T-cell (primary cell): ENCODE data around the gene PRR16. TPM values are rescaled to one million over a fixed set of nuclear protein-coding genes. Genes with fewer than 3 reads are reported as not detected.

Experiments used
- ATAC-seq, 4 experiments: fragments of 200-7000 bp in 3 of 4; fragments of 150-1000 bp in 1 of 4; cut with Tn5 transposase; replicated peaks in 1 of 4; 1 replicate in 3 of 4; 2 replicates in 1 of 4; pipeline ENCODE4 v1.10.0; 2021; ENCODE audit warnings: moderate library complexity in 3 of 4, mild to moderate bottlenecking in 2 of 4, moderate number of reproducible peaks in 1 of 4
- CTCF ChIA-PET, 2 donors: fragments of 300-600 bp; sonication (Branson Sonifier 250); formaldehyde crosslinking; loops; one replicate each; lab custom pipeline; 2022; ENCODE audit warnings: antibody characterized with exemption in 2 of 2; lab: Charles Lee
- POLR2A ChIA-PET, 2 donors: fragments of 300-600 bp; sonication (Branson Sonifier 250); formaldehyde crosslinking; loops; one replicate each; lab custom pipeline; 2022; ENCODE audit warnings: antibody characterized with exemption in 2 of 2; lab: Charles Lee
- DNase-seq, 35 experiments: peaks; one replicate each; pipeline versions ENCODE4 v3.0.0 to v3.0.0-alpha.2; 2013 to 2023
- H3K27ac ChIP-seq: one replicate; pipeline ENCODE4 v1.5.1; 2013; ENCODE audit warnings: low read length
- H3K27me3 ChIP-seq, 2 experiments: replicated peaks in 1 of 2; 1 replicate in 1 of 2; 2 replicates in 1 of 2; pipeline versions ENCODE4 v1.6.1 to v1.7.0; 2013; ENCODE audit warnings: low read length in 1 of 2, mixed read lengths in 1 of 2; ENCODE audit not compliant: control insufficient read depth in 2 of 2, insufficient read depth in 2 of 2; ENCODE audit errors: extremely low read depth in 1 of 2
- H3K36me3 ChIP-seq, 2 donors: 1 replicate in 1 of 2; 2 replicates in 1 of 2; pipeline versions ENCODE4 v1.6.1 to v1.7.0; 2013; ENCODE audit warnings: low read length in 1 of 2; ENCODE audit not compliant: control insufficient read depth in 2 of 2, insufficient read depth in 1 of 2; ENCODE audit errors: extremely low read depth in 1 of 2
- H3K4me1 ChIP-seq, 2 experiments: 1 replicate in 1 of 2; 2 replicates in 1 of 2; pipeline versions ENCODE4 v1.6.1 to v1.7.0; 2013; ENCODE audit warnings: low read length in 2 of 2, mixed read lengths in 1 of 2; ENCODE audit not compliant: insufficient read depth in 2 of 2, control insufficient read depth in 1 of 2; ENCODE audit errors: extremely low read depth in 1 of 2
- H3K4me3 ChIP-seq, 2 donors: 1 replicate in 1 of 2; 2 replicates in 1 of 2; pipeline versions ENCODE4 v1.5.1 to v1.7.0; 2013; ENCODE audit warnings: mild to moderate bottlenecking in 2 of 2, low read length in 1 of 2, moderate library complexity in 1 of 2; ENCODE audit not compliant: control insufficient read depth in 1 of 2; ENCODE audit errors: extremely low read depth in 1 of 2
- H3K9me3 ChIP-seq: 2 replicates; pipeline ENCODE4 v1.7.0; 2013
- H3K27ac Mint-ChIP-seq, 2 donors: one replicate each; pipeline ENCODE4 v1.8.0; 2020 to 2021; ENCODE audit warnings: mild to moderate bottlenecking in 2 of 2, mixed read lengths in 2 of 2
- H3K27me3 Mint-ChIP-seq, 2 donors: one replicate each; pipeline ENCODE4 v1.8.0; 2021 to 2022; ENCODE audit warnings: mixed read lengths in 2 of 2
- H3K36me3 Mint-ChIP-seq: one replicate; pipeline ENCODE4 v1.8.0; 2021; ENCODE audit warnings: mixed read lengths
- H3K4me1 Mint-ChIP-seq, 3 donors: one replicate each; pipeline ENCODE4 v1.8.0; 2020 to 2022; ENCODE audit warnings: mixed read lengths in 3 of 3, mild to moderate bottlenecking in 1 of 3
- H3K4me3 Mint-ChIP-seq, 3 donors: one replicate each; pipeline ENCODE4 v1.8.0; 2020 to 2022; ENCODE audit warnings: mild to moderate bottlenecking in 3 of 3, mixed read lengths in 3 of 3, moderate library complexity in 3 of 3
- H3K9me3 Mint-ChIP-seq, 3 donors: one replicate each; pipeline ENCODE4 v1.8.0; 2020 to 2022; ENCODE audit warnings: mixed read lengths in 3 of 3
- WGBS: methylation state at CpG from one replicate; pipeline ENCODE4 v1.1.5; 2013; ENCODE audit warnings: missing lambda C conversion rate; ENCODE audit not compliant: insufficient coverage; 5-methylcytosine and 5-hydroxymethylcytosine counted together
- total RNA-seq, 35 experiments: library from RNA in 6 of 35; stranded (reverse) in 6 of 35; fragments of 120-200 nt in 1 of 35; gene quantifications; one replicate each; pipeline versions ENCODE4 v1.2.1 to v1.2.4 and lab custom pipeline; 2013 to 2026

Gene PRR16
- total RNA-seq, 5 donors from 2014 or later (not counting 1 experiment from before 2014, with no cell fraction given) = not detected

DNA sequence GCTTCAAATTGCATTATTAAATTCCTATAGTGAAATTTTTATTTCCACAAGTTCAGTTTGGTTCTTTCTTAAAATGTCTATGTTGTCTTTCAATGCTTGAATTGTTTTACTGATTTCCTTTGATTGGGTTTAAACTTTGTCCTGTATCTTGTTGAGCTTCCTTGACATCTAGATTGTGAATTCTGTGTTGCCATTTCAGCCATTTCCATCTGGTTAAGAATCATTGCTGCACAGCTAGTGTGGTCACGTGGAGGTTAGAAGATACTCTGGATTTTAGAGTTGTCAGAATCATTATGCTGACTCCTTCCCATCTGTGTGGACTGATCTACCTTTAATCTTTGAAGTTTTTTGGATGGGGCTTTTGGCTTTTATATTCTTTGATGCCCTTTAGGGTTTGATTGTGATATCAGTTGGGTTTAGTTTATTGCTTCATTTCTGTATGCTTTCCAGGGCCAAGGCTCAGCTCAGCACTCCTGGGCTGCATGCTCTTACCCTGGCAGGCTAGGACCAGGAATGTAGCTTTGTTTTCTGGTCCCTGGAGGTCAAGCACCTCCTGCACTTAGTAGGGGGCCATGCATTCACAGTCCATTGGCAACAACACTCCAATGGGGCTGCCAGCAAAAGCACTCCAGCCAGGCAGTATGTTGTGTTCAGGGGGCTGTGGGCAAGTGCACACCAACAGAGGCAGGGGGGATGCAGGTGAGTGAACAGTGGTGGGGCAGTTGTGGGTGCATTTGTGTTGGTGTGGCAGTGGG lies 141.4 kb downstream of the PRR16 start:
- ATAC-seq = no peak
- no peaks in the 10 kb centered on the region for H3K9me3 ChIP-seq

DNA sequence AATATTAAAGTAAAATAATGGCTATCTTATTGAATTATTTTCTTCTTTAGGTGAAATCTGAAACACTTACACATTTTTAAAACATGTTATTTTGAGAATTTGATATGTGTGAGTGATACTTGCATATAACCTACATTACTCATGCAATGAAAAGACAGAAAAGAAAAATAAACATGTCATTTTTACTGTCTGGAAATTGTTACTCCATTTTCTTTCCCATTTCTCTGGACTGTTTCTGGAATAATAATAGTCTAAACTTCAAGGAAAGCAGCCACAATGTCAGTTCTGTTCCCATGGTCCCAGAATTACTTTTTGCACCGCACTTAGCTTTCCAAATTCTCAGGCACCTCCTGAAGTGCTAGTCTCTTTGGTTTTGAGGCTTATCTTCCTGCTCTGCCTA lies 145.5 kb downstream of the PRR16 start:
- Histone ChIP-seq H3K27ac (no peak overlapping the region), H3K36me3 (no peaks in the 10 kb centered on the region), H3K9me3 (no peaks in the 10 kb centered on the region), H3K4me3 (no peak overlapping the region), H3K4me1 (no peaks in the 10 kb centered on the region), H3K27me3 (no peaks in the 10 kb centered on the region)
- H3K9me3 Mint-ChIP-seq = peaks cover 4 to 7% (median 6%) of the 10 kb centered on the region in 3 donors
- no peaks in the 10 kb centered on the region for H3K4me1 Mint-ChIP-seq
- H3K4me3 Mint-ChIP-seq = no peak overlapping the region
- CTCF ChIA-PET = interaction anchor here in 1 of 2 donors (0.6 kb wide), 1 partner anchor 1364 kb away, joined by 3 read pairs; no protein-coding TSS in a partner anchor
- no CpG with 5 or more reads among the region's 1 CpG for WGBS
- no peaks in the 10 kb centered on the region for H3K36me3 Mint-ChIP-seq
- POLR2A ChIA-PET = no interaction called here
- DNase-seq (no peak), ATAC-seq (no peak)
- H3K27ac Mint-ChIP-seq = no peak overlapping the region
- no peaks in the 10 kb centered on the region for H3K27me3 Mint-ChIP-seq

More for the DNA sequence above, 141.4 kb downstream of the PRR16 start:
- H3K4me1 Mint-ChIP-seq = no peaks in the 10 kb centered on the region
- H3K4me1 ChIP-seq = no peaks in the 10 kb centered on the region
- no peak overlapping the region for H3K4me3 Mint-ChIP-seq
- H3K36me3 ChIP-seq = no peaks in the 10 kb centered on the region
- H3K27me3 Mint-ChIP-seq = no peaks in the 10 kb centered on the region
- H3K27me3 ChIP-seq = no peaks in the 10 kb centered on the region
- no peak overlapping the region for H3K27ac Mint-ChIP-seq
- ChIA-PET POLR2A (no interaction called here), CTCF (no interaction called here)
- H3K4me3 ChIP-seq = no peak overlapping the region
- no peaks in the 10 kb centered on the region for H3K36me3 Mint-ChIP-seq
- no CpG with 5 or more reads among the region's 1 CpG for WGBS
- no peak overlapping the region for H3K27ac ChIP-seq
- peaks cover 11 to 22% (median 13%) of the 10 kb centered on the region in 3 donors for H3K9me3 Mint-ChIP-seq
- DNase-seq = no peak

DNA sequence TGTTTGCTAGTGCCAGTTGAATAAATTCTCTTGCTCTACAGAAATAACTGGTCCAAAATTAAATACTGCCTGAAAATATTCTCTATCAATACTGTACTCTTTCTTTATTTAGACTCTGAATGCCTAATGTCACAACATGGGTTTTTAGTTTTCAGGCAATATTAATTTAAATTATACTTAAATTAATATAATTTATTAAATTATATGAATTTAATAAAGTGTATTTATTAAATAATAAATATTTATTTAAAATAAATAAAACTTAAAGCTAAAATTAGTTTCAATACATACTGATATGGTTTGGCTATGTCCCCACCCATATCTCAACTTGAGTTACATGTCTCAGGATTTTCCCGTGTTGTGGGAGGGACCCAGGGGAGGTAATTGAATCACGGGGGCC lies 146.0 kb downstream of the PRR16 start:
- no peak for DNase-seq
- CTCF ChIA-PET = no interaction called here
- Histone ChIP-seq H3K36me3 (no peaks in the 10 kb centered on the region), H3K27me3 (no peaks in the 10 kb centered on the region), H3K9me3 (no peaks in the 10 kb centered on the region), H3K27ac (no peak overlapping the region), H3K4me1 (no peaks in the 10 kb centered on the region), H3K4me3 (no peak overlapping the region)
- Mint-ChIP-seq H3K9me3 (peaks cover 0 to 7% (median 6%) of the 10 kb centered on the region in 3 donors), H3K27me3 (no peaks in the 10 kb centered on the region), H3K4me1 (no peaks in the 10 kb centered on the region), H3K4me3 (no peak overlapping the region), H3K36me3 (no peaks in the 10 kb centered on the region), H3K27ac (no peak overlapping the region)
- no peak for ATAC-seq
- no CpG with 5 or more reads among the region's 2 CpGs for WGBS
- POLR2A ChIA-PET = no interaction called here

DNA sequence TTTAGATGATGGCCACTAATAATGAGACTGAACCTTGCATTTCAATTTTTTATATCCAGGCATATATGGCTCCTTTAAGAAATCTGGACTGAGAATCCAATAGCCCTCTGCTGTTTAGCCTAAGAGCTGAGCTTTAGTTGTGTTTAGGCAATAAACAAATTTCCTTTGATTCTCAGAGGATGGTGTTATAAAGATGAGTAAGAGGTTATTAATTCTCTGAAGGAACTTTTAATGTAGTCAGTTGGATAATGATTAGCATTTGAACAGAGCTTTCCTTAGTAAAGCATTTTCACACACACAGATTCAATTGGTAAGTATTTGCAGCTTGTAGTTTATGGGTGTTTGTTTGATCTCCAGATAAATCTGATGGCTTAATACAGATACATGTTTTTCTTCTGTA lies 149.6 kb downstream of the PRR16 start:
- no peaks in the 10 kb centered on the region for H3K4me1 ChIP-seq
- Mint-ChIP-seq H3K9me3 (peaks cover 0 to 11% (median 7%) of the 10 kb centered on the region in 3 donors), H3K4me1 (no peaks in the 10 kb centered on the region), H3K27ac (no peak overlapping the region), H3K36me3 (no peaks in the 10 kb centered on the region), H3K4me3 (no peak overlapping the region), H3K27me3 (no peaks in the 10 kb centered on the region)
- no peaks in the 10 kb centered on the region for H3K27me3 ChIP-seq
- H3K9me3 ChIP-seq = no peaks in the 10 kb centered on the region
- H3K36me3 ChIP-seq = no peaks in the 10 kb centered on the region
- ATAC-seq (no peak), DNase-seq (no peak)
- ChIA-PET POLR2A (no interaction called here), CTCF (no interaction called here)
- no peak overlapping the region for H3K27ac ChIP-seq
- H3K4me3 ChIP-seq = no peak overlapping the region

DNA sequence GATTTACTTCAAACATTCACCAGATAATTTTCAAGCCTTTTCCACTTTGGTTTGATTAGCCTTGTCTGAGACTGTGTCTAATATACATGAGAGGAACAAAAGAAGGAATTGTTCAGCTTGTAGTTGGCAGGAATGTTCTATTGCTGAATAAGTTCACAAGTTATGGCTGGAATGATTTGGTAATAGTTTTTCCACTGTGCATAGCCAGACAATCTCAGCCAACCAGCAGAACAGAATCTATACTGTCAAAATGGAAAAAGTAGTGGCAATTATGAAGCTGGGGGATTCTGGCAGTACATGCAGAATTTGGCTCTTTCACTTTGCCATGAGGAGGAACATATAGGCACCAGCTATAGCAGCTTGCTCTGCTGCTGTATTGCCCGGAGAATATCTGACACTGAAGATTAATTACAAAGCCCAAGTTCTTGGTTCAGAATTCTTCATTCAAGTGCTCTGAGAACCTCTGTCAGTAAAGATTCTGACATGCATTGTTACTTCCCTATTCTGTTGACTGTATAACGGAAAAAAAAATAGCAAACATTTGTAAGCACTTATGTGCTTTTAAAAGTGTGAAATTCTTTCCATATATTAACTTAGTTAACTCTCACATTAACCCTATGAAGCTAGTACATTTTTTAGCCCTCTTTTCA lies 150.6 kb downstream of the PRR16 start:
- no peaks in the 10 kb centered on the region for H3K4me1 ChIP-seq
- CTCF ChIA-PET = no interaction called here
- DNase-seq (no peak), ATAC-seq (no peak)
- POLR2A ChIA-PET = no interaction called here
- WGBS = 20% methylated on average over 1 of the region's 2 CpGs
- Mint-ChIP-seq H3K9me3 (peaks cover 0 to 11% (median 7%) of the 10 kb centered on the region in 3 donors), H3K27me3 (no peaks in the 10 kb centered on the region), H3K36me3 (no peaks in the 10 kb centered on the region), H3K27ac (no peak overlapping the region), H3K4me3 (no peak overlapping the region), H3K4me1 (no peaks in the 10 kb centered on the region)
- H3K9me3 ChIP-seq = no peaks in the 10 kb centered on the region
- H3K4me3 ChIP-seq = no peak overlapping the region
- no peak overlapping the region for H3K27ac ChIP-seq
- H3K36me3 ChIP-seq = no peaks in the 10 kb centered on the region
- no peaks in the 10 kb centered on the region for H3K27me3 ChIP-seq

DNA sequence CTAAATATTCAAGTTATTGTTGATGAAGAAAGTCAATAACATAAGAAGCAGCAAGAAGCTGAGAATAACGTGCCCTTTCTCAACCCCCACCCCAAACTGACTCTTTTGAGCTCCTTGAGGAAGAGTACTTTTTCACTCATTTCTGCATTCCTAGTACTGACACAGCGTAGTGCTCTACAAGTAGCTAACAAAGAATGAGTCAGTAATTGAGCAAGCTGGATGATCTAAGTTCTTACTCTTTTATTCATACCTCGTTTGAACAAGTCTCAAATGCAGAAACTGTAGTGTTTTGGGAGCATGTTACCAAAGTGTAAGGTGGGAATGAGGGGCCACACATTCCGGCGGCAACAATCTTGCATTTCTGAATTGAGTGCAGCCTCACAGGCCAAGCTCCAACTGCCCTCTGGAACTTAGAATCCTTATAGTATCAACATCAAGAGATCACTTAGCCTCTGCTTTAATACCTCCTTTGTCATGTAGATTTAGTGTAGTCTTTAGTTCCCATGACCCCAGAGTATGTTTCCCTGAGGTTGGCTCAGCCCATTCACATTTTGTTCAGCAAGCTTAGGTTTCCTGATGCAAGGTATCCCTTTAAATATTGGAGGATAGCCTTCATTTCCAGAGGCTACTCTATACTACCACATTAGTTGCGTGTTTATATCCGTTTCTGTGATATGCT lies 152.0 kb downstream of the PRR16 start:
- DNase-seq (no peak), ATAC-seq (no peak)
- CTCF ChIA-PET = no interaction called here
- H3K9me3 ChIP-seq = no peaks in the 10 kb centered on the region
- Mint-ChIP-seq H3K4me1 (no peaks in the 10 kb centered on the region), H3K27me3 (no peaks in the 10 kb centered on the region), H3K9me3 (peaks cover 0 to 5% (median 2%) of the 10 kb centered on the region in 3 donors), H3K36me3 (no peaks in the 10 kb centered on the region), H3K27ac (no peak overlapping the region), H3K4me3 (no peak overlapping the region)
- POLR2A ChIA-PET = no interaction called here
- H3K36me3 ChIP-seq = no peaks in the 10 kb centered on the region
- no peak overlapping the region for H3K27ac ChIP-seq
- no CpG with 5 or more reads among the region's 7 CpGs for WGBS
- no peaks in the 10 kb centered on the region for H3K27me3 ChIP-seq
- H3K4me1 ChIP-seq = no peaks in the 10 kb centered on the region
- no peak overlapping the region for H3K4me3 ChIP-seq
